GM12878 (cell line): ENCODE data around the gene NHERF1.

Source experiments
- CBX5 ChIP-seq: sonication (generic); IDR thresholded peaks from 2 replicates; pipeline ENCODE4 v1.6.1; 2016; ENCODE audit warnings: low read depth, moderate library complexity, mild to moderate bottlenecking, inconsistent platforms
- CTCF ChIP-seq, 3 experiments: IDR thresholded peaks in 2 of 3; conservative IDR thresholded peaks in 1 of 3; 2 replicates each; pipeline ENCODE4 v1.5.1; 2011; ENCODE audit warnings: low read depth in 3 of 3, low read length in 3 of 3, mild to moderate bottlenecking in 3 of 3, control low read depth in 2 of 3, moderate library complexity in 2 of 3, inconsistent platforms in 1 of 3, mixed read lengths in 1 of 3; ENCODE audit not compliant: control insufficient read depth in 2 of 3, insufficient read depth in 1 of 3; ENCODE audit errors: extremely low read depth in 1 of 3
- EZH2 ChIP-seq: IDR thresholded peaks from 2 replicates; pipeline ENCODE4 v1.6.1; 2012; ENCODE audit warnings: low read depth, mild to moderate bottlenecking, control low read depth, inconsistent platforms, low read length, borderline replicate concordance; ENCODE audit not compliant: control insufficient read depth
- FOXK2 ChIP-seq: fragments of 450-650 bp; IDR thresholded peaks from 2 replicates; pipeline ENCODE4 v1.6.1; 2017; ENCODE audit warnings: mild to moderate bottlenecking, moderate library complexity
- NFXL1 ChIP-seq: fragments of 450-650 bp; IDR thresholded peaks from 2 replicates; pipeline ENCODE4 v1.6.1; 2017; ENCODE audit warnings: antibody characterized with exemption, mild to moderate bottlenecking, borderline replicate concordance
- PKNOX1 ChIP-seq: fragments of 450-650 bp; IDR thresholded peaks from 2 replicates; pipeline ENCODE4 v1.6.1; 2016; ENCODE audit warnings: mild to moderate bottlenecking
- POLR2A ChIP-seq: IDR thresholded peaks from 2 replicates; pipeline ENCODE4 v1.6.1; 2011; ENCODE audit warnings: low read depth, mild to moderate bottlenecking, low read length
- POLR2AphosphoS5 ChIP-seq: IDR thresholded peaks from 2 replicates; pipeline ENCODE4 v1.6.1; 2011; ENCODE audit warnings: mild to moderate bottlenecking, low read length, inconsistent platforms
- RAD21 ChIP-seq: IDR thresholded peaks from 2 replicates; pipeline ENCODE4 v1.6.1; 2011; ENCODE audit warnings: mild to moderate bottlenecking, low read depth, low read length, moderate library complexity; ENCODE audit not compliant: insufficient read depth
- TAF1 ChIP-seq: IDR thresholded peaks from 2 replicates; pipeline ENCODE4 v1.6.1; 2011; ENCODE audit warnings: mild to moderate bottlenecking, low read depth, low read length, borderline replicate concordance
- TF ChIP-seq, protein P1 (sequence below): IDR thresholded peaks from 2 replicates; pipeline ENCODE4 v1.6.1; 2012; ENCODE audit warnings: mild to moderate bottlenecking, low read depth, low read length

- peak; percentile 43 for TF ChIP-seq PKNOX1
- TF ChIP-seq, protein P1, sequence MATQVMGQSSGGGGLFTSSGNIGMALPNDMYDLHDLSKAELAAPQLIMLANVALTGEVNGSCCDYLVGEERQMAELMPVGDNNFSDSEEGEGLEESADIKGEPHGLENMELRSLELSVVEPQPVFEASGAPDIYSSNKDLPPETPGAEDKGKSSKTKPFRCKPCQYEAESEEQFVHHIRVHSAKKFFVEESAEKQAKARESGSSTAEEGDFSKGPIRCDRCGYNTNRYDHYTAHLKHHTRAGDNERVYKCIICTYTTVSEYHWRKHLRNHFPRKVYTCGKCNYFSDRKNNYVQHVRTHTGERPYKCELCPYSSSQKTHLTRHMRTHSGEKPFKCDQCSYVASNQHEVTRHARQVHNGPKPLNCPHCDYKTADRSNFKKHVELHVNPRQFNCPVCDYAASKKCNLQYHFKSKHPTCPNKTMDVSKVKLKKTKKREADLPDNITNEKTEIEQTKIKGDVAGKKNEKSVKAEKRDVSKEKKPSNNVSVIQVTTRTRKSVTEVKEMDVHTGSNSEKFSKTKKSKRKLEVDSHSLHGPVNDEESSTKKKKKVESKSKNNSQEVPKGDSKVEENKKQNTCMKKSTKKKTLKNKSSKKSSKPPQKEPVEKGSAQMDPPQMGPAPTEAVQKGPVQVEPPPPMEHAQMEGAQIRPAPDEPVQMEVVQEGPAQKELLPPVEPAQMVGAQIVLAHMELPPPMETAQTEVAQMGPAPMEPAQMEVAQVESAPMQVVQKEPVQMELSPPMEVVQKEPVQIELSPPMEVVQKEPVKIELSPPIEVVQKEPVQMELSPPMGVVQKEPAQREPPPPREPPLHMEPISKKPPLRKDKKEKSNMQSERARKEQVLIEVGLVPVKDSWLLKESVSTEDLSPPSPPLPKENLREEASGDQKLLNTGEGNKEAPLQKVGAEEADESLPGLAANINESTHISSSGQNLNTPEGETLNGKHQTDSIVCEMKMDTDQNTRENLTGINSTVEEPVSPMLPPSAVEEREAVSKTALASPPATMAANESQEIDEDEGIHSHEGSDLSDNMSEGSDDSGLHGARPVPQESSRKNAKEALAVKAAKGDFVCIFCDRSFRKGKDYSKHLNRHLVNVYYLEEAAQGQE, result no peak
- TF ChIP-seq RAD21, result no peak
- TF ChIP-seq NFXL1, result no peak
- no peak for TF ChIP-seq TAF1
- TF ChIP-seq CTCF (IDR thresholded peaks at IDR 0.05 in 2 of 3, conservative IDR thresholded peaks at IDR 0.05 in 1 of 3; ENCODE audit: control insufficient read depth in 2 of 3, extremely low read depth in 1 of 3, insufficient read depth in 1 of 3, low read depth in 3 of 3, low read length in 3 of 3), result no peak
- TF ChIP-seq POLR2A, result no peak
- TF ChIP-seq POLR2AphosphoS5, result no peak
- no peak for TF ChIP-seq EZH2
- TF ChIP-seq FOXK2, result no peak
- no peak for TF ChIP-seq CBX5
Measured at GRCh38 chr17:74777901-74778515, 29.6 kb downstream of the NHERF1 start.
